GM18507 (cell line): Measurements from ENCODE around the gene ADGRE1.
"Not testable (repeated sequence)": the region's sequence is repeated elsewhere in the genome, so short reads cannot be mapped to it uniquely, and the experiment has no call there.

Source experiments
- DNase-seq: peaks from one replicate; pipeline ENCODE4 v3.0.0; 2011; ENCODE audit warnings: low read depth; ENCODE audit not compliant: insufficient read length; ENCODE audit errors: extremely low spot score
- FAIRE-seq: peaks from 2 replicates; lab custom pipeline; 2011; peaks lifted over from hg19 to GRCh38; lab: Jason Lieb, UNC

Gene ADGRE1, protein sequence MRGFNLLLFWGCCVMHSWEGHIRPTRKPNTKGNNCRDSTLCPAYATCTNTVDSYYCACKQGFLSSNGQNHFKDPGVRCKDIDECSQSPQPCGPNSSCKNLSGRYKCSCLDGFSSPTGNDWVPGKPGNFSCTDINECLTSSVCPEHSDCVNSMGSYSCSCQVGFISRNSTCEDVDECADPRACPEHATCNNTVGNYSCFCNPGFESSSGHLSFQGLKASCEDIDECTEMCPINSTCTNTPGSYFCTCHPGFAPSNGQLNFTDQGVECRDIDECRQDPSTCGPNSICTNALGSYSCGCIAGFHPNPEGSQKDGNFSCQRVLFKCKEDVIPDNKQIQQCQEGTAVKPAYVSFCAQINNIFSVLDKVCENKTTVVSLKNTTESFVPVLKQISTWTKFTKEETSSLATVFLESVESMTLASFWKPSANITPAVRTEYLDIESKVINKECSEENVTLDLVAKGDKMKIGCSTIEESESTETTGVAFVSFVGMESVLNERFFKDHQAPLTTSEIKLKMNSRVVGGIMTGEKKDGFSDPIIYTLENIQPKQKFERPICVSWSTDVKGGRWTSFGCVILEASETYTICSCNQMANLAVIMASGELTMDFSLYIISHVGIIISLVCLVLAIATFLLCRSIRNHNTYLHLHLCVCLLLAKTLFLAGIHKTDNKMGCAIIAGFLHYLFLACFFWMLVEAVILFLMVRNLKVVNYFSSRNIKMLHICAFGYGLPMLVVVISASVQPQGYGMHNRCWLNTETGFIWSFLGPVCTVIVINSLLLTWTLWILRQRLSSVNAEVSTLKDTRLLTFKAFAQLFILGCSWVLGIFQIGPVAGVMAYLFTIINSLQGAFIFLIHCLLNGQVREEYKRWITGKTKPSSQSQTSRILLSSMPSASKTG

DNA sequence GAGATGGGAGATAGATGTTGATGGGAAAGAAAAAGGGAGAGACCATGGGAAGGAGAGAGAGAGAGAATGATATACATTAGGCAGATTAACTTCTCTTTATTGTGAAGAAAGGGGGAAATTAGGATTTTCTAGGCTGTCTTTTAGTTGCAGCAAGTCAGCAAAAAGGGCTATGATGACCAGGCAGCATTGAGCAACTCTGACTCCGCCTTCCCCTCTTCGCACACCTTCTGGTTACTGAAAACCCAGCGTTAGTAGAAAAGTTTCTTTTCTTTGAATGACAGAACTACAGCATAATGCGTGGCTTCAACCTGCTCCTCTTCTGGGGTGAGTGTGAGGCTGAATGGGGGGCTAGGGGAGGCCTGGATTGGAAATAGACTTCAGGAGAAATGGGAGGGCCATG lies at the start of gene ADGRE1:
ADGRE1 (plus strand) TSS at position 264 of the 400 bp plus-strand sequence; CDS start at position 294, 30 bp downstream.
- FAIRE-seq (no peak), DNase-seq (no peak)

- DNase-seq (no peak), FAIRE-seq (no peak)
Observed at GRCh38 chr19:6838062-6838655, 49.2 kb upstream of the ADGRE1 start.

DNA sequence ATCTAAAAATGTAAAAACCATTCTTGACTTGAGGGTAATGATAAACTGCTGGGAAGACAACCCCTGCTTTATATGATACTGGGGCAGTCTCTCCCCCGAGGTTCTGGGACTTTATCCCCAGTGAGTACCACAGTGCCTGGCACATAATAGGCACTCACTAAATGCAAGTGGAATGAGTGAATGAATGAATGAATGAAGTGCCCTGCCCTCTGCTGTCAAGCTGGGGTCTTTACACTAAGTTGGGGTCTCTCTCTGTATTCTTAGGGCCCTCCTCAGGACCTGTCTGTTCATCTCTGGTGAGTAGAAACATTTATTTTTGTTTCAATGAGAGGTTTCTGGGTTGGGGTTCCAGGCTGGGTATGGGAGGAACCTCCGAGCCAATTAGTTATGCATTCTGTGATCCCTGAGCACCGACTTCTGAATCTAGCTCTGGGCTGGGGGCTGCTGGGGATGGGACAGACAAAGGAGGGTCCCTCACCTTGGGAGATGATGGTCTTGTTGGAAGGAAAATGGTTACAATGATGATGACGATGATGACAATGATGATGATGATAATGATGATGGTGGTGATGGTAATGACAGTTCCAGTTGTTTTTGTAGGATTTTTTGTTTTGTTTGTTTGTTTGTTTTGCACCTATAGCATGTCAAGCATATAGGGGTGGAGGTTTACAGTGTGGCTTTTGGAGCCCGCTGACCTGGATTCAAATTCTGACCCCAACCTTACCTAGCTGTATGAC lies 44.3 kb upstream of the ADGRE1 start:
- DNase-seq (no peak), FAIRE-seq (peak; percentile 12)

GRCh38 chr19:6847828-6848200 lies 39.6 kb upstream of the ADGRE1 start:
- no peak for DNase-seq
- FAIRE-seq, result no peak

DNA sequence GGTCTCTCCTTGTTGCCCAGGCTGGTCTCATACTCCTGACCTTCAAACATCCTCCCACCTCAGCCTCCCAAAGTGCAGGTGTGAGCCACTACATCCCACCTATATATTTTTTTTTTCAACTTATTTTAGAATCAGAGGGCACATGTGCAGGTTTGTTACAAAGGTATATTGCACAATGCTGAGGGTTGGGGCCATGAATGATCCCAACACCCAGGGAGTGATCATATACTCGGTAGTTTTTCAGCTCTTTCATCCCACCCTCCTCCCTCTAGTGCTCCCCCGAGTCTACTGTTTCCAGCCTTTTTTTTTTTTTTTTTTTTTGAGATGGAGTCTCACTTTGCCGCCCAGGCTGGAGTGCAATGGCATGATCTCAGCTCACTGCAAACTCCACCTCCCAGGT lies 38.4 kb upstream of the ADGRE1 start:
- FAIRE-seq (no peak), DNase-seq (no peak)

GRCh38 chr19:6849876-6850275 lies 37.5 kb upstream of the ADGRE1 start:
- DNase-seq (no peak), FAIRE-seq (no peak)

GRCh38 chr19:6851359-6851758 lies 36.0 kb upstream of the ADGRE1 start:
- DNase-seq (no peak), FAIRE-seq (no peak)

DNA sequence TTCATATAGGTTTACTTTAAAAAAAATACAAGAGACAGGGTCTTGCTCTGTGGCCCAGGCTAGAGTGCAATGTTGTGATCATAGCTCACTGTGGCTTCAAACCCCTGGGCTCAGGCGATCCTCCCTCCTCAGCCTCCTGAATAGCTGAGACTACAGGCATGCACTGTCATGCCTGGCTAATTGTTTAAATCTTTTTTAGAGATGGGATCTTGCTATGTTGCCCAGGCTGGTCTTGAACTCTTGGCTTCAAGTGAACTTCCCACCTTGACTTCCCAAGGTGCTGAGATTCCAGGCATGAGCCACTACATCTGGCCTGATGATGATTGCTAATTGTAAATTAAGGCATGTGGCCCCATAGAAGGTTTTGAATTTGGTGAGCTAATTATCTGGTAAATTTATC lies 35.4 kb upstream of the ADGRE1 start:
- FAIRE-seq, result no peak

DNA sequence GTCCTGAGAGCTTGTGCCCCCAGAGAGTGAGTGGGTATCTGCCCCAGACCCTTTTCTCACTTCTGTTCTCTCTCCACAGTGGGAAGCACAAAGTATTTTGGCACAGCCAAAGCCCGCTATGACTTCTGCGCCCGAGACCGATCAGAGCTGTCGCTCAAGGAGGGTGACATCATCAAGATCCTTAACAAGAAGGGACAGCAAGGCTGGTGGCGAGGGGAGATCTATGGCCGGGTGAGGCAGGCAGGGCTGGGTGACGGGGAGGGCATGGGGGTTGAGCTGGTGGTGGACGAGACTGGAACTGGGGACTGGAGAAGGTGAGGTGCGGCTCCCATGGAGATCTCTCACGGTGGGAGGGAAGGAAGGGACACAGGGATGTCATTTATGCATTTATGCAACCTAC lies 33.5 kb upstream of the ADGRE1 start:
- FAIRE-seq (no peak), DNase-seq (no peak)

More for the DNA sequence above, 35.4 kb upstream of the ADGRE1 start:
- DNase-seq, result no peak

DNA sequence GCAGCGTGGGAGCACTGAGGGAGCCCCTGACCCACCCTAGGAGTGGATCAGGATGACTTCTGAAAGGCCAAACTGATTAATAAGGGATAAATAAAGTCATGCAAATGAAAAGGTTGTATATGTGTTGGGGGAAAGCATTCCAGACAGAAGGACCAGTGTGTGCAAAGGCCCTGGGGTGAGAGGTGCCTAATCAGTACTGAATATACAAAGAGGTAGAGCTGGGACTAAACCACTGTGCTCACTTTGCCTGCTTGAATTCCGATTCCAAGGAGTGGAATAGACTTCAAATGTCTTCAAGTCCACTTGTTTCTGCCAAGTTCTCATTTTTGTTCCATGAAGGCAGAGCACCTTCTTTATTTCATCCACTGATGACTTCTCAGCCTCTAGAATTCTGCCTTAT lies 32.6 kb upstream of the ADGRE1 start:
- no peak for DNase-seq
- no peak for FAIRE-seq

DNA sequence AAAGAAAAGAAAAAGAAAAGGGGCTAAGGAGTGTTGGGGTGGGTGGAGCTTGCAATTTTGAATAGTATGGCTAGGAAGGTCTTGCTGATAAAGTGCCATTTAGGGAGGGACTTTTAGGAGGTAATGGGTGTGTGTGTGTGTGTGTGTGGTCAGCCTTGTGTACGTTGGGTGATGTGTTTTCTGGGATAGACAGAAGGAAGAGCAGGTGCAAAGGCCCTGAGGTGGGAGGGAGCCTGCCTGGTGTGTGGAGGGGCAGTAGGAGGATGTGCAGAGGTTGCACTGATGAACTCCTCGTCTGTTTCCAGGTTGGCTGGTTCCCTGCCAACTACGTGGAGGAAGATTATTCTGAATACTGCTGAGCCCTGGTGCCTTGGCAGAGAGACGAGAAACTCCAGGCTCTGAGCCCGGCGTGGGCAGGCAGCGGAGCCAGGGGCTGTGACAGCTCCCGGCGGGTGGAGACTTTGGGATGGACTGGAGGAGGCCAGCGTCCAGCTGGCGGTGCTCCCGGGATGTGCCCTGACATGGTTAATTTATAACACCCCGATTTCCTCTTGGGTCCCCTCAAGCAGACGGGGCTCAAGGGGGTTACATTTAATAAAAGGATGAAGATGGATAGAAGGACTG lies 30.5 kb upstream of the ADGRE1 start:
- no peak for FAIRE-seq
- DNase-seq, result no peak

DNA sequence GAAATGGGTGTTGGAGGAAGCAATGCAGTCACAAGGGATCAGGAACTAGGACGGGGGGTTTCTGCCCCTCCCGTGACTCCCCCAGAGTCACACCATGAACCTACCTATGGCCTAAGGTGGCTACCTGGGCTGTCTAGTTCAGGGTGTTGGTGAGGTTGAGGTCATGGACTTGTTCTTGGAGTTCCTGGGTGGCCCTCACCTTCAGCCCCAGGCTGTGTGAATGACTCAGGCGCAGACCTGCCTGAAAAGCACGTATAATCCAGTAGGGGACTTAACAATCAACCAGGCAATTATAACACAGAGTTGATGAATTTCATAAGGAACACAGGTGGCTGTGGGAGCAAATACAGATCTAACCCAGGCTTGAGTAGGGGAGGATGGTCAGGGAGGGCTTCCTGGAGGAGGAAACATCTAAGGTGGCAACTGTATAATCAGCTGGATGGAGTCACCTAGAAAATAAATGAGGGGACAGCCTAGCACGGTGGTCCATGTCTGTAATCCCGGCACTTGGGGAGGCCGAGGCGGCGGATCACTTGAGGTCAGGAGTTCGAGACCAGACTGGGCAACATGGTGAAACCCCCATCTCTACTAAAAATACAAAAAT lies 25.6 kb upstream of the ADGRE1 start:
- FAIRE-seq, result no peak

GRCh38 chr19:6862673-6863078 lies 24.7 kb upstream of the ADGRE1 start:
- peak; percentile 93 for FAIRE-seq
- DNase-seq, result peak; percentile 75

More for the DNA sequence above, 25.6 kb upstream of the ADGRE1 start:
- no peak for DNase-seq

DNA sequence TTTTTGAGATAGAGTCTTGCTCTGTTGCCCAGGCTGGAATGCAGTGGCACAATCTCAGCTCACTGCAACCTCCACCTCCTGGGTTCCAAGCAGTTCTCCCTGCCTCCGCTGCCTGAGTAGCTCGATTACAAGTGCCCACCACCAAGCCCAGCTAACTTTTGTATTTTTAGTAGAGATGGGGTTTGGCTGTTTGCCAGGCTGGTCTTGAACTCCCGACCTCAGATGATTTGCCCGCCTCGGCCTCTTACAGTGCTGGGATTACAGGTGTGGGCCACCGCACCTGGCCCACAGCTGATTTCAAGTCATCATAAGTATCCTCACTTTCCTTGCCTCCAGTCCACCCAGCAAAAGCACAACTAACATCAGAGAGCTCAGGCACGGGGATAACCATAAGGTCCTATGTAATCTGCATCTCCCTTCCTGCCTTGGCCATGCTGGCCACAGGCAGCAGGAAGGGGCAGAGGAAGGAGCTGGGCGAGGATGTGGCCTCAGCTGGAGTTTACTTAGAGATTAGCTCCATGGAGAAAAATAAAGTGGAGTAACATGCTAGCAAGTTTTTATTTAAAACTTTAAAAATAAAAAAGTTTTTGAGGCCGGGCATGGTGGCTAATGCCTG lies 22.9 kb upstream of the ADGRE1 start:
- FAIRE-seq, result no peak
- DNase-seq, result no peak

DNA sequence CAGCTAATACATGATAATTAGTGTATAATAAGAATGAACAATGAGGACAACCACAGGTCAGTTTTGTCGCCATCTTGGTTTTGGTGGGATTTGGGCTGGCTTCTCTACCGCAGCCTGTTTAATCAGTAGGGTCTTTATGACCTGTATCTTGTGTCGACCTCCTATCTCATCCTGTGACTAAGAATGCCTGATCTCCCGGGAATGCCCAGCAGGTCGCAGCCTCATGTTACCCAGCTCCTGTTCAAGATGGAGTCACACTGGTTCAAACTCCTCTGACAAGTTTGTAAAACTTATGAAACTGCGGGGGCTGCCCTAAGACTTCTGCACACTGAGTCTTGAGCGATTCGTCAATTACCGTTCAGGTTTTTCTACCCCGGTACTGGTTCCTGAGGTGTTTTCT lies 21.5 kb upstream of the ADGRE1 start:
- DNase-seq (no peak), FAIRE-seq (no peak)

- no peak for DNase-seq
- FAIRE-seq, result no peak
Observed at GRCh38 chr19:6866741-6867151, 20.6 kb upstream of the ADGRE1 start.

DNA sequence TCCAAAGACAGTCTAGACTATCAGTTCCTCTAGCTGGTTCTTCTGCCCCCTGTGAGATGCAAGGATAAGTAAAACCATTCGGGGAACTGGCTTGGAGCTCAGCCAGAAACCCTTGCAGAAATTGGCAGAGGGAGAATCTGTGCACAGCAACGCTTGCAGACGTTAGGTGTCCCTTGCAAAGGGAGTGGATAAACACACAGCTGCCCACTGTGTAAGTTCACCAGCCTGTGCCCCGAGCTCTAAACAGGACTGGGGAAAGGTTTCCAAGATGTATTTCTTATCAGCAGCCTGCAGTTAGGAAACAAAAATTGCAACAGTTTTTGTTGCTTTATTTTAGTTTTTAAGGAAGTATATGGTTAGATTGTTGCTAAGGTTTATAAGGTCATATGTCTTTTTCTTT lies 19.0 kb upstream of the ADGRE1 start:
- DNase-seq, result no peak

GRCh38 chr19:6869151-6869882 lies 18.1 kb upstream of the ADGRE1 start:
- DNase-seq, FAIRE-seq: not testable (repeated sequence)

More for the DNA sequence above, 19.0 kb upstream of the ADGRE1 start:
- no peak for FAIRE-seq
